Ishikawa (cell line): ENCODE results near the gene IKZF2.

Source experiments
- EP300 ChIP-seq: IDR thresholded peaks from 2 replicates; pipeline ENCODE4 v1.6.1; 2012; ENCODE audit warnings: borderline replicate concordance
- FOXM1 ChIP-seq: IDR thresholded peaks from 2 replicates; pipeline ENCODE4 v1.6.1; 2012; ENCODE audit warnings: low read depth, borderline replicate concordance
- MAX ChIP-seq: IDR thresholded peaks from 2 replicates; pipeline ENCODE4 v1.6.1; 2012
- NFIC ChIP-seq: IDR thresholded peaks from 2 replicates; pipeline ENCODE4 v1.6.1; 2012
- RAD21 ChIP-seq: IDR thresholded peaks from 2 replicates; pipeline ENCODE4 v1.6.1; 2012; ENCODE audit warnings: low read depth
- REST ChIP-seq: IDR thresholded peaks from 2 replicates; pipeline ENCODE4 v1.6.1; 2012; ENCODE audit warnings: low read depth, mild to moderate bottlenecking
- TEAD4 ChIP-seq: IDR thresholded peaks from 2 replicates; pipeline ENCODE4 v1.6.1; 2012
- ZBTB7A ChIP-seq: IDR thresholded peaks from 2 replicates; pipeline ENCODE4 v1.6.1; 2012; ENCODE audit warnings: low read depth

GRCh38 chr2:213162516-213163118 lies 11.2 kb upstream of the IKZF2 start:
- TF ChIP-seq NFIC (no peak), ZBTB7A (no peak), RAD21 (no peak), FOXM1 (no peak), EP300 (no peak), MAX (no peak), REST (no peak), TEAD4 (no peak)
